GM06990 (cell line): Measurements from ENCODE around the gene TAPT1.

Source experiments
- DNase-seq: peaks from one replicate; pipeline ENCODE4 v3.0.0-alpha.2; 2011; ENCODE audit not compliant: insufficient read length; ENCODE audit errors: extremely low read depth
- H3K27me3 ChIP-seq: replicated peaks from 2 replicates; pipeline ENCODE4 v1.6.0; 2011; ENCODE audit warnings: low read length; ENCODE audit not compliant: control insufficient read depth, insufficient read depth
- H3K36me3 ChIP-seq: 2 replicates; pipeline ENCODE4 v1.5.1; 2011; ENCODE audit warnings: low read length; ENCODE audit not compliant: control insufficient read depth, insufficient read depth
- H3K4me3 ChIP-seq: replicated peaks from 2 replicates; pipeline ENCODE4 v1.5.1; 2011; ENCODE audit warnings: low read depth, mild to moderate bottlenecking, control low read depth, low read length
- CTCF ChIP-seq: IDR thresholded peaks from 2 replicates; pipeline ENCODE4 v1.5.1; 2011; ENCODE audit warnings: low read length, control low read depth, mild to moderate bottlenecking, inconsistent platforms; ENCODE audit not compliant: insufficient read depth, poor library complexity, severe bottlenecking

The TAPT1 gene

GRCh38 chr4:16171831-16172230 lies 54.4 kb downstream of the TAPT1 start:
- no peaks in the 10 kb centered on the region for H3K27me3 ChIP-seq
- no peak for DNase-seq
- TF ChIP-seq CTCF: no peak

GRCh38 chr4:16169490-16169889 lies 56.8 kb downstream of the TAPT1 start:
- no peak for DNase-seq
- TF ChIP-seq CTCF: no peak
- H3K36me3 ChIP-seq: peaks cover 2% of the 10 kb centered on the region

More at GRCh38 chr4:16171831-16172230, 54.4 kb downstream of the TAPT1 start:
- H3K4me3 ChIP-seq: no peak overlapping the region
- no peaks in the 10 kb centered on the region; the same call in 1 of the 2 replicates for H3K36me3 ChIP-seq

GRCh38 chr4:16168710-16169388 lies 57.4 kb downstream of the TAPT1 start:
- Histone ChIP-seq H3K4me3 (no peak overlapping the region), H3K27me3 (no peaks in the 10 kb centered on the region), H3K36me3 (peaks cover 2% of the 10 kb centered on the region)
- TF ChIP-seq CTCF: no peak
- DNase-seq: no peak

More at GRCh38 chr4:16169490-16169889, 56.8 kb downstream of the TAPT1 start:
- Histone ChIP-seq H3K27me3 (no peaks in the 10 kb centered on the region), H3K4me3 (no peak overlapping the region)

- Histone ChIP-seq H3K36me3 (peaks cover 2% of the 10 kb centered on the region), H3K27me3 (no peaks in the 10 kb centered on the region), H3K4me3 (no peak overlapping the region)
- no peak for DNase-seq
- no peak for TF ChIP-seq CTCF
Observed at GRCh38 chr4:16168144-16168543, 58.1 kb downstream of the TAPT1 start.

DNA sequence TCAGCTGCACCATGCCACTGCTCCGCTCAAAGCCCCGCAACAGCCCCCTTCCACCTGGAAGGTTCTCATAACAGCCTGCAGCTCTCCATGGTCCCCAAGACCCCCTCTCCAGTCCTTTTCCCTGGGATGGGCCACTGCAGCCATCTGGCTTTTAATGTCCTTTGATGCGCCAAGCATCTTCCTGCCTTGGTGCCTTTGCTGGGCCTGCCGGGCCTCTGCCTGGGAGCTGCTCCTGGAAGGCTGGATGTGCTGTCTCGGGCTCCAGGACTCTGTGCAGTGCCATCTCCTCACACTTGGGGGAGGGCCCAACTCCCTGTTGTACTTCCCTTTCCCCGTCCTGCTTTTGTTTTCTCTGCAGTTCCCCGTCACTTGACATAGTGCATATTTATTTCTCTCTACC lies 60.3 kb downstream of the TAPT1 start:
- Histone ChIP-seq H3K27me3 (no peaks in the 10 kb centered on the region), H3K4me3 (no peak overlapping the region), H3K36me3 (peaks cover 4% of the 10 kb centered on the region)
- no peak for TF ChIP-seq CTCF
- DNase-seq: no peak
